A549 (cell line): ENCODE data around the gene PLA2G5.

Experiments
- BCL3 ChIP-seq: fragments of >200 bp; sonication (Bioruptor Twin); formaldehyde crosslinking; IDR thresholded peaks from 3 replicates; pipeline ENCODE4 v1.6.1; 2016
- CEBPB ChIP-seq, 2 experiments: fragments of >200 bp in 1 of 2; sonication (Bioruptor Twin) in 1 of 2; formaldehyde crosslinking in 1 of 2; IDR thresholded peaks; 2 replicates each; pipeline ENCODE4 v1.6.1; 2012 to 2016
- CTCF ChIP-seq: fragments of >200 bp; sonication (Bioruptor Twin); formaldehyde crosslinking; IDR thresholded peaks from 3 replicates; pipeline ENCODE4 v1.5.1; 2016
- EP300 ChIP-seq, 2 experiments: fragments of >200 bp; sonication (Bioruptor Twin); formaldehyde crosslinking; IDR thresholded peaks; 2 replicates in 1 of 2; 3 replicates in 1 of 2; pipeline ENCODE4 v1.6.1; 2016 to 2017
- PHF8 ChIP-seq: fragments of 200-600 bp; sonication (generic); IDR thresholded peaks from 2 replicates; pipeline ENCODE4 v1.6.1; 2016; ENCODE audit warnings: low read depth, mild to moderate bottlenecking, antibody characterized with exemption, moderate library complexity, borderline replicate concordance
- POLR2A ChIP-seq: IDR thresholded peaks from 2 replicates; pipeline ENCODE4 v1.6.1; 2012; ENCODE audit warnings: mild to moderate bottlenecking, low read length
- RCOR1 ChIP-seq: fragments of 150-350 bp; IDR thresholded peaks from 2 replicates; pipeline ENCODE4 v1.6.1; 2014; ENCODE audit warnings: antibody characterized with exemption, low read length, low read depth
- RNF2 ChIP-seq: fragments of 200-600 bp; sonication (generic); IDR thresholded peaks from 2 replicates; pipeline ENCODE4 v1.6.1; 2016; ENCODE audit warnings: low read depth, mild to moderate bottlenecking, antibody characterized with exemption, moderate library complexity, borderline replicate concordance
- ZFP36 ChIP-seq: fragments of 450-650 bp; IDR thresholded peaks from 2 replicates; pipeline ENCODE4 v1.6.1; 2014; ENCODE audit warnings: borderline replicate concordance; ENCODE audit not compliant: partially characterized antibody
- TF ChIP-seq, protein P1 (sequence below): IDR thresholded peaks from 2 replicates; pipeline ENCODE4 v1.6.1; 2012
- TF ChIP-seq, protein P2 (sequence below): fragments of 450-650 bp; IDR thresholded peaks from 2 replicates; pipeline ENCODE4 v1.6.1; 2014; ENCODE audit warnings: antibody characterized with exemption
- TF ChIP-seq, protein P3 (sequence below): IDR thresholded peaks from 2 replicates; pipeline ENCODE4 v1.6.1; 2012
- TF ChIP-seq, protein P4 (sequence below): fragments of 200-600 bp; sonication (generic); IDR thresholded peaks from 2 replicates; pipeline ENCODE4 v1.6.1; 2016; ENCODE audit warnings: antibody characterized with exemption, mild to moderate bottlenecking, moderate library complexity

DNA sequence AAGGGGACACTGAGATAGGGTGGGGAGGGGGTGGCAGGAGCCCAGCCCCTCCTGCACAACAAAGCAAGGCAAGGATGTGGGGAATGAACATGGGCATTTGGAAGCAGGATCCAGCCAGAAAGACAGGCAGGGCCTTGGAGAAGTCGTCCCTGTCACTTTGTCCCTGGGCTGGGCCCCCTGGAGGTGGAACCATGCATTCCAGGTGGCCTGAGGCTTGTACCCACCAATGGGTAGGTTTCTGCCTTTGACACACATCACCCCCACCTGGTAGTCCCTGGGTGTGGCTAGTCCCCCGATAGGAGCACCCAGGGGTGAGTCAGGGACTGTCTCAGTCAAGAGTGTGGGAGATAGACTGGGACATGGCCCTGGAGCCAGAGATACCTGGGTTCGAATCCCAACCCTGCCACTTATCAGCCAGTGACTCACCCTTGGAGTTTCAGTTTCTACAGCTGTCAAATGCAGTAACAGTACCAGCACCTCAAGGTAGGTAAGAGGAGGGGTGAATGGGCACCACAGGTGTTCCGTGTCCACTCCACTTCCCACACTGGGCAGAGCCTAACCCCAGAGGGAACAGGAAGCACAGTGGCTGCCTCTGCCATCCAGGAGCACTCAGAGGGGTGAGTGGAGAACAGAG, 39.3 kb downstream of the PLA2G5 start:
- TF ChIP-seq POLR2A (no peak), CTCF (no peak), CEBPB (IDR thresholded peaks at IDR 0.05) (no peak), RCOR1 (no peak), BCL3 (no peak), RNF2 (no peak), PHF8 (no peak), ZFP36 (no peak), EP300 (IDR thresholded peaks at IDR 0.05) (no peak)
- TF ChIP-seq, protein P1, sequence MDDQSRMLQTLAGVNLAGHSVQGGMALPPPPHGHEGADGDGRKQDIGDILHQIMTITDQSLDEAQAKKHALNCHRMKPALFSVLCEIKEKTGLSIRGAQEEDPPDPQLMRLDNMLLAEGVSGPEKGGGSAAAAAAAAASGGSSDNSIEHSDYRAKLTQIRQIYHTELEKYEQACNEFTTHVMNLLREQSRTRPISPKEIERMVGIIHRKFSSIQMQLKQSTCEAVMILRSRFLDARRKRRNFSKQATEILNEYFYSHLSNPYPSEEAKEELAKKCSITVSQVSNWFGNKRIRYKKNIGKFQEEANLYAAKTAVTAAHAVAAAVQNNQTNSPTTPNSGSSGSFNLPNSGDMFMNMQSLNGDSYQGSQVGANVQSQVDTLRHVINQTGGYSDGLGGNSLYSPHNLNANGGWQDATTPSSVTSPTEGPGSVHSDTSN, result no peak
- TF ChIP-seq, protein P2, sequence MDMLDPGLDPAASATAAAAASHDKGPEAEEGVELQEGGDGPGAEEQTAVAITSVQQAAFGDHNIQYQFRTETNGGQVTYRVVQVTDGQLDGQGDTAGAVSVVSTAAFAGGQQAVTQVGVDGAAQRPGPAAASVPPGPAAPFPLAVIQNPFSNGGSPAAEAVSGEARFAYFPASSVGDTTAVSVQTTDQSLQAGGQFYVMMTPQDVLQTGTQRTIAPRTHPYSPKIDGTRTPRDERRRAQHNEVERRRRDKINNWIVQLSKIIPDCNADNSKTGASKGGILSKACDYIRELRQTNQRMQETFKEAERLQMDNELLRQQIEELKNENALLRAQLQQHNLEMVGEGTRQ, result no peak
- TF ChIP-seq, protein P3, sequence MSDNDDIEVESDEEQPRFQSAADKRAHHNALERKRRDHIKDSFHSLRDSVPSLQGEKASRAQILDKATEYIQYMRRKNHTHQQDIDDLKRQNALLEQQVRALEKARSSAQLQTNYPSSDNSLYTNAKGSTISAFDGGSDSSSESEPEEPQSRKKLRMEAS, result no peak
- TF ChIP-seq, protein P4, sequence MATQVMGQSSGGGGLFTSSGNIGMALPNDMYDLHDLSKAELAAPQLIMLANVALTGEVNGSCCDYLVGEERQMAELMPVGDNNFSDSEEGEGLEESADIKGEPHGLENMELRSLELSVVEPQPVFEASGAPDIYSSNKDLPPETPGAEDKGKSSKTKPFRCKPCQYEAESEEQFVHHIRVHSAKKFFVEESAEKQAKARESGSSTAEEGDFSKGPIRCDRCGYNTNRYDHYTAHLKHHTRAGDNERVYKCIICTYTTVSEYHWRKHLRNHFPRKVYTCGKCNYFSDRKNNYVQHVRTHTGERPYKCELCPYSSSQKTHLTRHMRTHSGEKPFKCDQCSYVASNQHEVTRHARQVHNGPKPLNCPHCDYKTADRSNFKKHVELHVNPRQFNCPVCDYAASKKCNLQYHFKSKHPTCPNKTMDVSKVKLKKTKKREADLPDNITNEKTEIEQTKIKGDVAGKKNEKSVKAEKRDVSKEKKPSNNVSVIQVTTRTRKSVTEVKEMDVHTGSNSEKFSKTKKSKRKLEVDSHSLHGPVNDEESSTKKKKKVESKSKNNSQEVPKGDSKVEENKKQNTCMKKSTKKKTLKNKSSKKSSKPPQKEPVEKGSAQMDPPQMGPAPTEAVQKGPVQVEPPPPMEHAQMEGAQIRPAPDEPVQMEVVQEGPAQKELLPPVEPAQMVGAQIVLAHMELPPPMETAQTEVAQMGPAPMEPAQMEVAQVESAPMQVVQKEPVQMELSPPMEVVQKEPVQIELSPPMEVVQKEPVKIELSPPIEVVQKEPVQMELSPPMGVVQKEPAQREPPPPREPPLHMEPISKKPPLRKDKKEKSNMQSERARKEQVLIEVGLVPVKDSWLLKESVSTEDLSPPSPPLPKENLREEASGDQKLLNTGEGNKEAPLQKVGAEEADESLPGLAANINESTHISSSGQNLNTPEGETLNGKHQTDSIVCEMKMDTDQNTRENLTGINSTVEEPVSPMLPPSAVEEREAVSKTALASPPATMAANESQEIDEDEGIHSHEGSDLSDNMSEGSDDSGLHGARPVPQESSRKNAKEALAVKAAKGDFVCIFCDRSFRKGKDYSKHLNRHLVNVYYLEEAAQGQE, result no peak
